Limb (tissue), 2 donors: Measurements from ENCODE around the gene CHTF8.
"Not testable (repeated sequence)": the region's sequence is repeated elsewhere in the genome, so short reads cannot be mapped to it uniquely, and the experiment has no call there.

Experiments used
- DNase-seq, 2 donors: peaks; one replicate each; pipeline ENCODE4 v3.0.0-alpha.2; 2016; ENCODE audit errors: extremely low spot score in 2 of 2

Gene CHTF8

DNA sequence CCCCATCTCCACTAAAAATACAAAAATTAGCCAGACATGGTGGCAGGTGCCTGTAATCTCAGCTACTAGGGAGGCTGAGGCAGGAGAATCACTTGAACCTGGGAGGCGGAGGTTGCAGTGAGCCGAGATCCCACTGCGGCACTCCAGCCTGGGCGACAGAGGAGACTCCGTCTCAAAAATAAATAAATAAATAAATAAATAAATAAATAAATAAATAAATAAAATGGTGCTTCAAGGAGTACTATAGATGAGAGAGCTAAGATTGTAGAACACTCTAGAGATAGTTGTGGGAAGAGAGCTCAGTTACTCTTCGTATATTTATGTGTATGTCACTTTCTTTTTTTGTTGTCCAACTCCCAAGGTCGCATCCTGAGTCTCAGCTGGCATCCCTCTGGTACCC, 7.1 kb upstream of the CHTF8 start:
- not testable (repeated sequence) for DNase-seq

DNA sequence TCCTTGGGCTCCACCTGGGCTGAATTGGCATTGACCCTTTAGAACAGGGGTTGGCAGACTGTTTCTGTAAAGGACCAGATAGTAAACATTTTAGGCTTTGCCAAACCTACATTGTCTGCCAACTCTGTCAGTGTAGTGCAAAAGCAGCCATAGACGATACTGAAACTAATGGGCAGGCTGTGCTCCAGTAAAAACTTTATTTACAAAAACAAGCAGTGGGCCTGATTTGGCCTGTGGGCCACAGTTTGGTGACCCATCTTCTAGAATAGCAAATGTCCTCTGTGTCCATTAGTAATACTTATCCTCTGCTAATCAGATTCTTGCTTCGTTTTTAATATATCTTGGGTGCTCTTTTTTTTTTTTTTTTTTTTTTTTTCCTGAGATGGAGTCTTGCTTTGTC, 6.2 kb upstream of the CHTF8 start:
- no peak for DNase-seq

DNA sequence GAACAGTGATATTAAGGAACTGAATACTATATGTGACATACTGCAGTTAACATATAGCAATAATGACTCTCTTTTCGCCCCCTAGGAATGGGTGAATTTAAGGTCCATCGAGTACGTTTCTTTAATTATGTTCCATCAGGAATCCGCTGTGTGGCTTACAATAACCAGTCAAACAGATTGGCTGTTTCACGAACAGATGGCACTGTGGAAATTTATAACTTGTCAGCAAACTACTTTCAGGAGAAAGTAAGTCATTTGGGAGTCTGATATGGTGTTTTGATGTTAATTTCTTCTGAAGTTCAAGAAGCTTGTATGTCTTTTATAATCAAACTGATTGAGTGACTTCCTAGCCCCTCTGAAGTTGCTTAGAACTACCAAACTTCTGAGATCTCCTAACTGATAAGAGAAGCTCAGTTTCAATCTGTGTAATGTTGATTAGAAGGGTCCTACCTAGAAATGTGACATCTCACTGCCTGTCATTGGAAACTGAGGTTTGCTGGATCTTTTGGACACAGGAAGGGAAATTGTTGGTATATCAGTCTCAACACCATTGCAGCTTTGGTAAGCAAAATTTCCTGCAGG, 1.1 kb upstream of the CHTF8 start:
- DNase-seq, result no peak

DNA sequence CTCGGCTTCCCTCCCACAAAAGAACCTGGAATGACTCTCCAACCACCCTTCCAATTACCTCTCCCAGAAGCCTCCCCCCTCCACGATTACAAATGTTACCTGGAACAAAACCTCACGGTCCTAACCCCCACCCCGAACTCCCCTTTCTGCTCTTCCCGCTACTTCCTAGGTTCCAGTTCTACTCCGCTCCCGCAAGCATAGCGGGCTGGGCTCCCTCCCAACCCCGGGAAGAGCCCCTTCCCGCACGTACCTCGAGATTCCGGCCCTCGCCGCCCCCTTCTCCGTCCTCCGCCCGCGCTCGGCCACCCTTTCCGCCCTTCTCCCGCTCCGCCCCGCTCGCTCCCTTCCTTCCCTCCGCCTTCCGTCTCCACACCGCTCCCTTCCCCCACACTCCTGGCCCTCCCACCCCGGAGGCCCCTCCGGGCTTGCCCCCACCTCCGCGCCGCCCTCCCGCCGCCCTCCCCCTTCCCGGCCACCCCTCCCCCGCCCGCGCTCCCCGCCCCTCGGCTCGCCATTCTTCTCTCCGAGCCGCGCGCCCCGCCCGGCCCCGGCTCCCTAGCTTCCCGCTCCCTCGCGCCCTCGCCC, 457 bp downstream of the CHTF8 start:
- DNase-seq, result peak; percentile 79 to 91

GRCh38 chr16:69131167-69131838, 1.1 kb downstream of the CHTF8 start:
- DNase-seq, result peak; percentile 57 to 73

- DNase-seq, result no peak
These were observed 1.9 kb downstream of the CHTF8 start for GRCh38 chr16:69130461-69130860.

- no peak for DNase-seq
These were observed 4.3 kb downstream of the CHTF8 start for GRCh38 chr16:69127966-69128510.

- DNase-seq, result not testable (repeated sequence)
These were observed 5.6 kb downstream of the CHTF8 start for GRCh38 chr16:69126801-69127200.

DNA sequence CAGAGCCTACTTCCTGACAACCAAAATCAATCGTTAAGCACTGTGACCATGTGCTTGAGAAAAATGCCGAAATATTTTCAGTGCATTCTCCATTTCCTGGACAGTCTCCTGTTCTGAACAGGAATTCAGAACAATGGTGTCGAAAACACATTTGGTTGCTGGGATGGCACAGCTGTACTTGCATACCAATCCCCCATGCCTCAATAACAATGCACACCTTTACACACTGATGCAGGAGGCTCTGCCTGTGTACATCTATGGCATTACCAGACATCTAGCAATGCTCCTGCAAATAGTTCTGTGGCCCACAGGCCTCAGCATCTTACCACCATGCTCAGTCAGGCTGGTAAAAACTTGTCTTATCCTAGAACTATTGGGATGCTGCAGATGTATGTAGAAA, 6.2 kb downstream of the CHTF8 start:
- DNase-seq, result no peak

- DNase-seq, result not testable (repeated sequence)
These were observed 7.4 kb downstream of the CHTF8 start for GRCh38 chr16:69124961-69125360.

GRCh38 chr16:69124406-69124805, 8.0 kb downstream of the CHTF8 start:
- DNase-seq, result not testable (repeated sequence)

DNA sequence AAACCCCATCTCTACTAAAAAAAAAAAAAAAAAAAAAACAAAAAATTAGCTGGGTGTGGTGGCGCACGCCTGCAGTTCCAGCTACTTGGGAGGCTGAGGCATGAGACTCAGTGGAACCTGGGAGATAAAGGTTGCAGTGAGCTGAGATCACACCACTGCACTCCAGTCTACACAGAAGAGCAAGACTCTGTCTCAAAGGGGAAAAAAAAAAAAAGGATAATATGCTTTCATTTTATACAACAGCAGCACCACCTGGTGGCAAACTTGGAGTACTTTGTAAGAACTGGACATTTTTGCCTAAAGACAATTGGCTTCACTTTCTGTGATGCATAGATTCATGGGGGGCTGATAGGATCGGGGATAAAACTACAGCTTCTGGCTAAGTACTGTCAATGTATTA, 8.5 kb downstream of the CHTF8 start:
- peak; percentile 55 to 58 for DNase-seq

DNA sequence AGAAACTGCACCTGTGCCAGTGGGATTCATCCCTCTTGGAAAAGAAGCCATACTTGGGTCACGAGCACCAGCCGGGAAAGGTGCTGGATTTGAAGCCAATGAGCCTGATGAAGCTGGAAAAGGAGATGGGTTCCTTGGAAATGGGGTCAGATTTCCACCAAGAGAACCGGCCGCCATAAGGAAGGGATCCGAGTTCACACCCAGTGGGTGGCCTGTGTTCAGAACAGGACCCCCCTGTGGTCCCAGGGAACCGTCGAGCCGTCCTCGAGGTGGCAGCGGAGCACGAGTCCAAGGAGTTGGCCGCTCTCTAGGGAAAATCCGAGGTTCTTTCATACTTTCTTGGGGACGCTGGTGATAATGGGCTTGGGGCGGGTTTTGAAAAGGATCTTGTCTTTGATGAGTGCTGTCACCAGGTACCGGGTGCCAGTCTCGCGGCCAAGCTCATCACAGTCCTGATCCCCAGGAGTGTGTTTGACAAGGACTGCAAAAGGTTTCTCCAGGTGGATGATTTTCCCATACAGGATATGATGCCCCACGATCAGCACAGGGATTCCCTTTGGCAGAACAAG, 12.2 kb downstream of the CHTF8 start:
- no peak for DNase-seq

- DNase-seq, result no peak
These were observed 12.9 kb downstream of the CHTF8 start for GRCh38 chr16:69119536-69119935.

GRCh38 chr16:69118994-69119393, 13.4 kb downstream of the CHTF8 start:
- no peak for DNase-seq

- DNase-seq, result no peak
These were observed 13.9 kb downstream of the CHTF8 start for GRCh38 chr16:69118468-69118867.

GRCh38 chr16:69116906-69117305, 15.5 kb downstream of the CHTF8 start:
- DNase-seq, result no peak

DNA sequence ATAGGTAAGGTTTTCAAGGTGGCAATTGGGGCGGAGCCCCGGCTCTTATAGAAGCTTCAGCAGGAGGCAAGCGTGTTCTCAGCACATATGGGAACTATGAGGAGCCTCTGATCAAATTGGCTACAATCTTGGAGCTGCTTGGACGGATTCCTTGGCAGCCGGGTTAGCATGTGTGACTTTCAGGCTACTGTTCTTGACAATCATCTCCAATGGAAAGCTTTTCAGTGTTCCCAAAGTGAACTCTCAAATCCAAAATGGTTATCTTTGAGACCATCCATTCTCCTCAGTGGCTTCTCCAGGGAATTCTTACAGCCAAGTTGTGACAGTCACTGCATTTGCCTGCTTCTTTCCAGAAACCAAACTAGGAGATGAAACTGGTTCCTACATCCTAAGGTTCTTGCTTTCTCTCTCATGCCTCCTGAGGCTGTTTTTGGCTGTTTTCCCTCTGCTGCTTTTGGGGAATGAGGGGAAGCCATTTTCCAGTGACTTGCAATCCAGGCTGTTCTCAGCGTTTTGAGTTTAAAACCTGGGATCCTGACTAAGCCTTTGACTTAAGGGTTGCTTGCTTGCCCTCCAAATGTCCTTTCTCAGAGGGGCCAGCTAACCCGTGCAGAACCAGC, 16.0 kb downstream of the CHTF8 start:
- DNase-seq, result no peak

- no peak for DNase-seq
These were observed 16.6 kb downstream of the CHTF8 start for GRCh38 chr16:69115837-69116236.

- DNase-seq, result no peak
These were observed 17.0 kb downstream of the CHTF8 start for GRCh38 chr16:69115361-69115760.

DNA sequence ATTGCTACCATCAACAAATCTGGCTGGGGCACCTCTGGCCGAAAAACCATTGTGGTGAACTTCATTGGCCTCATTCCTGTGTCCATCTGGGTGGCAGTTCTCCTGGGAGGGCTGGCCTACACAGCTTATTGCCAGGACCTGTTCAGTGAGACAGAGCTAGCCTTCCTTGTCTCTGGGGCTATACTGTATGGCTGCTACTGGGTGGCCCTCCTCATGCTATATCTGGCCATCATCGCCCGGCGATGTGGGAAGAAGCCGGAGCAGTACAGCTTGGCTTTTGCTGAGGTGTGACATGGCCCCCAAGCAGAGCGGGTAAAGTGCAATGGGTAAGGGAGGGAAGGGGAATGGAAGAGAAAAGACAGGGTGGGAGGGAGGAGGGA, 17.4 kb downstream of the CHTF8 start:
- no peak for DNase-seq

DNA sequence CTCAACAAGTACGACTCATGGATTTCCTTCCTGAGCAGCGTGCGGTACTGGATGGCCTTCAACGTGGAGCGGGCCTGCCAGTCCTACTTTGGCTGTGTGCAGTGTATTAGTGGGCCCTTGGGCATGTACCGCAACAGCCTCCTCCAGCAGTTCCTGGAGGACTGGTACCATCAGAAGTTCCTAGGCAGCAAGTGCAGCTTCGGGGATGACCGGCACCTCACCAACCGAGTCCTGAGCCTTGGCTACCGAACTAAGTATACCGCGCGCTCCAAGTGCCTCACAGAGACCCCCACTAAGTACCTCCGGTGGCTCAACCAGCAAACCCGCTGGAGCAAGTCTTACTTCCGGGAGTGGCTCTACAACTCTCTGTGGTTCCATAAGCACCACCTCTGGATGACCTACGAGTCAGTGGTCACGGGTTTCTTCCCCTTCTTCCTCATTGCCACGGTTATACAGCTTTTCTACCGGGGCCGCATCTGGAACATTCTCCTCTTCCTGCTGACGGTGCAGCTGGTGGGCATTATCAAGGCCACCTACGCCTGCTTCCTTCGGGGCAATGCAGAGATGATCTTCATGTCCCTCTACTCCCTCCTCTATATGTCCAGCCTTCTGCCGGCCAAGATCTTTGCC, 17.9 kb downstream of the CHTF8 start:
- no peak for DNase-seq
